SK-N-SH treated with all-trans-retinoic acid at 6 μM for 48 hours (cell line): ENCODE measurements around the gene CALN1.

Source experiments
- BACH2 ChIP-seq: fragments of 250-450 bp; sonication (Bioruptor Pico); IDR thresholded peaks from 2 replicates; pipeline ENCODE4 v1.9.0; 2021; ENCODE audit warnings: mild to moderate bottlenecking, borderline replicate concordance
- CSDC2 ChIP-seq: fragments of 250-450 bp; sonication (Bioruptor Pico); IDR thresholded peaks from 2 replicates; pipeline ENCODE4 v1.5.0; 2020; ENCODE audit warnings: mild to moderate bottlenecking, moderate library complexity
- ESRRG ChIP-seq: fragments of 250-450 bp; sonication (Bioruptor Pico); IDR thresholded peaks from 2 replicates; pipeline ENCODE4 v1.6.1; 2021; ENCODE audit warnings: mild to moderate bottlenecking
- ZFP3 ChIP-seq: fragments of 250-450 bp; sonication (Bioruptor Pico); IDR thresholded peaks from 2 replicates; pipeline ENCODE4 v1.5.0; 2020; ENCODE audit warnings: mild to moderate bottlenecking, moderate library complexity
- ZNF565 ChIP-seq: fragments of 450-650 bp; formaldehyde crosslinking; conservative IDR thresholded peaks from 2 replicates; pipeline ENCODE4 v1.5.0; 2020; ENCODE audit warnings: low read depth, mild to moderate bottlenecking, moderate library complexity
- ZNF8 ChIP-seq: fragments of 450-650 bp; formaldehyde crosslinking; IDR thresholded peaks from 2 replicates; pipeline ENCODE4 v1.5.0; 2020; ENCODE audit warnings: mild to moderate bottlenecking, moderate library complexity
- TF ChIP-seq, protein P1 (sequence below): fragments of 250-450 bp; sonication (Bioruptor Pico); IDR thresholded peaks from 2 replicates; pipeline ENCODE4 v1.8.0; 2021; ENCODE audit warnings: low read depth, mild to moderate bottlenecking, moderate library complexity, borderline replicate concordance

DNA sequence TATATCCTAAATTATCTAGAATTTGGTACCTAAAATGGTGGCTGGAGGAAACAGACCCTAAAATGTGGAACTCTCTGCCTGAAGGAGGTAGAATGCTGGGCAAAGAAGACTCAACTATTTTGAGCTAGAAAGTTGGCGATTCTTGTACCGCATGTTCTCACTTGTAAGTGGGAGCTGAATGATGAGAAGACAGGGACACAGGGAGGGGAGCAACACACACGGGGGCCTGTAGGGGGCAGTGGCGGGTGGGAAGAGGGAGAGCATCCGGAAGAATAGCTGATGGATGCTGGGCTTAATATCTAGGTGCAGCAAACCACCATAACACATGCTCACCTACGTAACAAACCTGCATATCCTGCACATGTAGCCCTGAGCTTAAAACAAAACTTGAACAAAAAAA is 250.6 kb downstream of the CALN1 start:
- TF ChIP-seq ZNF565 (no peak), BACH2 (no peak), ZFP3 (CRISPR knock-in tag) (no peak), CSDC2 (no peak), ZNF8 (CRISPR knock-in tag) (no peak), ESRRG (CRISPR knock-in tag) (no peak)
- TF ChIP-seq, protein P1, sequence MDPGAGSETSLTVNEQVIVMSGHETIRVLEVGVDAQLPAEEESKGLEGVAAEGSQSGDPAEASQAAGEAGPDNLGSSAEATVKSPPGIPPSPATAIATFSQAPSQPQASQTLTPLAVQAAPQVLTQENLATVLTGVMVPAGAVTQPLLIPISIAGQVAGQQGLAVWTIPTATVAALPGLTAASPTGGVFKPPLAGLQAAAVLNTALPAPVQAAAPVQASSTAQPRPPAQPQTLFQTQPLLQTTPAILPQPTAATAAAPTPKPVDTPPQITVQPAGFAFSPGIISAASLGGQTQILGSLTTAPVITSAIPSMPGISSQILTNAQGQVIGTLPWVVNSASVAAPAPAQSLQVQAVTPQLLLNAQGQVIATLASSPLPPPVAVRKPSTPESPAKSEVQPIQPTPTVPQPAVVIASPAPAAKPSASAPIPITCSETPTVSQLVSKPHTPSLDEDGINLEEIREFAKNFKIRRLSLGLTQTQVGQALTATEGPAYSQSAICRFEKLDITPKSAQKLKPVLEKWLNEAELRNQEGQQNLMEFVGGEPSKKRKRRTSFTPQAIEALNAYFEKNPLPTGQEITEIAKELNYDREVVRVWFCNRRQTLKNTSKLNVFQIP: no peak
